Measurements from ENCODE around the gene SLC15A5.

Gene SLC15A5

DNA sequence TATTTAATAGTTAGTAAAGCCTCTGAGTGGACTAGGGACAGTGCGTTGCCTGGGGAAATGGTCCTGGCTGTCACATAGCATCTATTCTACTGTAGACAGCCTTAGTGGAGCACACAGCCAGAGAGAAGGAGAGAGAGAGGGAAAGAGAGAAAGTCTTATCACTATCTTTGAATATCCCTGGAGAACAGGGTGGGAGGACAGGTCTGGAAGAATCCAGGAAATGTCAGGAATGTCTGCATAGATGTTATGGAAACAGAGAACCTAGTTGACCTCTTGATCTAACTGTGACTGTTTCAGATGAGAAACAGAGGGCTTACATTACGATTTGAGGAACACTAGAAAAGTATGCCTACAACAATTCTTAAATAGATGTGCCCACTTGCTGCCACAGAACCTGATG is 92.8 kb downstream of the SLC15A5 start:
- DNase-seq (ENCODE audit: low read depth in 3 of 3, low spot score in 1 of 3): no peak

DNA sequence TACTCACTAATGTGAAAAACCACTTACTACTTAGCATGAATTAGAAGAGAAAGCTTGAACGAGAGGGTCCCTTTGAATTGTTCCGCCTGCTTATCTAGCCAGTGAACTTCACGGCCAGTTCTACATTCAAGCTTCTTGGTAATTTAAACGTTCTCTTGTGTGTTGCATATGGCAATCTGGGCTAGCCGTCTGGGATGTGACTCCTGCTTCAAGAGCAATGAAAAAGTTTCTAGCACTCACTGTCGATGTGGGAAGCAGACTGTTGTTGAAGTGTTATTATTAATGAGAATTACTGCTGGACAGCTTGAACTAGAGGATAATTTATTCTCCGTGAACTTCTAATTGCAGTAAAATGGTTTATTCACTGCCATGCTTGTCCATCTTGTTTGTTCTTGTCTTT is 93.9 kb downstream of the SLC15A5 start:
- DNase-seq (ENCODE audit: low read depth in 3 of 3, low spot score in 1 of 3): no peak

GRCh38 chr12:16175840-16176239 is 101.6 kb downstream of the SLC15A5 start:
- no peak for DNase-seq (ENCODE audit: low read depth in 3 of 3, low spot score in 1 of 3)

DNA sequence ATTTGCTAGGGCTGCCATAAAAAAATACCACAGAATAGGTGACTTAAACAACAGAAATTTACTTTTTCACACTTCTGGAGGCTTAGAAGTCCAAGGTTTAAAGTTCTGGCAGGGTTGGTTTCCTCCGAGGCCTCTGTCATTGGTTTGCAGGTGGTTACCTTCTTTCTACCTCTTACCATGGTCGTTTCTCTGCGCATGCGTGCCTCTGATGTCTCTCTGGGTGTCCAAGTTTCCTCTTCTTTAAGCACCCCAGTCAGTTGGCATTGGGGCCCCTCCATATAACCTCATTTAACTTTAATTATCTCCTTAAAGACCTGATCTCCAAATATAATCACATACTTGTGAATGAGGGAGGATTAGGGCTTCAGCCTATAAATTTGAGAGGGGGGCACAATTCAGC is 103.2 kb downstream of the SLC15A5 start:
- no peak for DNase-seq (ENCODE audit: low read depth in 3 of 3, low spot score in 1 of 3)

DNA sequence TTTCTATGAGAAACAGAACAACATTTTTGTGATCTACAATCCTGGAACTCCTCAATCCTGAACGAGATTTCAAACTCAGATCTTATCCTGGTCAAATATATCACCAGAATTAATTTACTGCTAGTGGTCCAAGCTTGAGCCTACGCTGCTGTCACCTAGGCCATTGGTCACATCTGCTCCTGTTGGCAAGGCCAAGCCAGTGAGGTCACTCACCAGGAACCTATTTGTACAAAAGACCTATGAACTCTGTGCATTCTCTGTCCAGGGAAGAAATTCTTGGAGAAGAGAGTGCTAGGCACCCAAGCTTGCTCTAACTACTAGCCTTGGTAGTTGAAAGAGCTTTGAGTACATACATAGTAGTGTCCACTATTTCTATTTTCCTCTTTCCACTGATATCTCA is 106.1 kb downstream of the SLC15A5 start:
- DNase-seq (ENCODE audit: low read depth in 3 of 3, low spot score in 1 of 3): no peak

- DNase-seq (ENCODE audit: low read depth in 3 of 3, low spot score in 1 of 3): no peak
Measured at GRCh38 chr12:16168078-16168477, 109.4 kb downstream of the SLC15A5 start.

DNA sequence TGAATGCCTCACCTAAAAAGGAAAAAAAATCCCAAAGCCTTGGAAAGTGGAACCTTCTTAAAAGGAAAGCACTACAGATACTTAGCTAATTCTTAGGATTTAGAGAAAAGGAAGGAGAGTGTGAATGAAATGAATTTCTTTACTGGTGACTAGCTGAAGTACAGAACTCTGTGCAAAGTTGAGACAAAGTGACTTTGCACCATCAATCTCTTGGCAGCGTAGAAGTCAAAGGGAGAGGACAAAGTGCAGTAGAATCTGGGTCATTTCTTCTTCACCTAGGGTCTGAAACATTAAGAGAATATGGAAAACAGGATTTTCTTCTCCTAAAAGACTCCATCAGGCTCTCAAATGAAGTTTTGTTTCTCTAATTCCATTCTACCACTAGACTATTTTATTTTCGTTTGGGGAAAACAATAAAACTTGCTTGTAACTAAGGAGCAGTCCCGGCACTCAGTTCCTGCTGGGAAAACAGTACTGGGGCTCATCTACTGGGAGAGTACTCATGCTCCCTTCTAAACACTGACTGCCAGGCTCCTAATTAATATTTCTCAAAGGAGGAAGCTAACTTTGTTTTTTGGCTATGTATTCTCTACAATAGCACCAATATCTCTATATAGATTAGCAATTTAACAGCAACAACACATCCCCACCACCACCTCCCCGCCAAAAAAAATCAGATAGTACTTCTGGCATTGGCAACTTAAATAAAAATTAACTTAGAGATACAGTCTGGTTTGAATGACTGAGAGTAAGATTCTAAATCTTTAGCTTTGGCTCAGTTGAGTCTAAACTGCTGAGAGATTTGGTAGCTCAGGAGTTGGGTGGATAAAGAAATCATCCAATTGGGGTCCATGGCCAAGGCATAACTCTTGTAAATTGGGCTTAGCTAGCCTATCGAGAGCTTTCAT is 110.7 kb downstream of the SLC15A5 start:
- DNase-seq (ENCODE audit: low read depth in 3 of 3, low spot score in 1 of 3): no peak

DNA sequence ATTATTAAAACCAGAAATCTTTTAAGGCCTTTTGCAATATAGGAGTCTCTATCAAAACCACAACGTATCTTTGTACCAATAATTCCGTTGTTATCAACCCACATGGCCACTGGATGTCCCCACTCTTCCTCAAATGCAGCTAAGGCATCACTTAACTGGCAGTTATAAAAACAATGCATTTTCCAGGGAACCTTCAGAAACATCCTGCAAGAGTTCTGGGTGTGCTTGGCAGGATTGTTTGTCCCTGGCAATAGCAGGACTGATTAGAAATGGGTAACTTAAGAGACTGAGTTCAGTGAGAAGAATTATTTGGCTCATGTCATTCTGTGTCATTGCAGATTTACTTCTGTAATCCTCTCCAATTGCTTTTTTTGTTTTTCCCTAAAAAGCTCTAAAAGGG is 112.0 kb downstream of the SLC15A5 start:
- DNase-seq (ENCODE audit: low read depth in 3 of 3, low spot score in 1 of 3): no peak

DNA sequence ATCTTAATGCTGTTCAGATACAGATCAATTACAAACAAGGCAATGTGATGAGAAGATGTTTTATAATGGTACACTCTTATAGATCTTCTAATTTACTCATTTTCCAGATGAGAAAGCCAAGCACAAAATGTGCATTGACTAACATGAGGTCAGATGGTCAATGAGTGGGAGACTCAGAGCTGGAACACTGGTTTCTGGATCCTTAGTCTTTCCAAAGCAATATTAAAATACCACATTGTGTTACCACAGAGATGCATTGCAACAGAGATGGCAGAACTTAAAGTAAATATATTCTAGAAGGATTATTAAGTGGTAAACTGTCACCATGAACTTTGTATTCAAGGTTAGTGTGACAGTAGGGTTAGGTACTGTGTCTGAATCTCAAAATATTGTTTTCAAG is 113.6 kb downstream of the SLC15A5 start:
- DNase-seq (ENCODE audit: low read depth in 3 of 3, low spot score in 1 of 3): no peak

GRCh38 chr12:16163146-16163545 is 114.3 kb downstream of the SLC15A5 start:
- no peak for DNase-seq (ENCODE audit: low read depth in 3 of 3, low spot score in 1 of 3)

DNA sequence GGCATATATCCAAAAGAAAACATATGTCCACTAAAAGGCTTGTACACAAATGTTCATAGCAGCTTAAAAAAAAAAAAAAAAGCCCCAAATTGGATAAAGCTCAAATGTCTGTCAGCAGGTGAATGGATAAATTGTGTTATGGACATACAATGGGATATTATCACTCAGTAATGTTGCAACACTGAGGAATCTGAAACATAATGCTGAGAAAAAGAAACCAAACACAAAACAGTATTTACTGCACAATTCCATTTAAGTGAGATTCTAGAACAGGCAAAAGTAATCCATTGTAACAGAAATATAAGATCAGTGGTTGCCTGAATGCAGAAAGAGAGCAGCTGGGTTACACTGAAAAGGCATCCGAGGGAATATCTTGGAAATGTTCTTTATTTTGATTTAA is 117.9 kb downstream of the SLC15A5 start:
- no peak for DNase-seq (ENCODE audit: low read depth in 3 of 3, low spot score in 1 of 3)

DNA sequence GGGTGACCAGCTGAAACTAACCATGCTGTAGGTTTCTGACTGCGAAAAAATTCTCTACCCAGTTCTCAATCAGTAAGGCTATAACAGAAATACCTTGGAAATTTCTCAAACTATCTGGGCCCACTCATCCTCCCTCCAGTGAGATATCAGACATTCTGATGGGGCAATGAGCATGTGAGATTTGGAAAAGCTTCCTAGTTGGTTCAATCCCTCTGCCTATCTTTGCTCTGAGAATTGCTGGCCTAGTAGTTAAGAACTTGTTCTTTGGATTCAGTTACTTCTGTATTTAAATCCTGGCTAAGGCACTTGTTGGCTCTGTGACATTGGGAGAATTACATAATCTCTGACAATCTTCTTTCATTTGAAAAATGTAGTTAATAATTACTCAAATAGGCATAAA is 119.4 kb downstream of the SLC15A5 start:
- no peak for DNase-seq (ENCODE audit: low read depth in 3 of 3, low spot score in 1 of 3)

DNA sequence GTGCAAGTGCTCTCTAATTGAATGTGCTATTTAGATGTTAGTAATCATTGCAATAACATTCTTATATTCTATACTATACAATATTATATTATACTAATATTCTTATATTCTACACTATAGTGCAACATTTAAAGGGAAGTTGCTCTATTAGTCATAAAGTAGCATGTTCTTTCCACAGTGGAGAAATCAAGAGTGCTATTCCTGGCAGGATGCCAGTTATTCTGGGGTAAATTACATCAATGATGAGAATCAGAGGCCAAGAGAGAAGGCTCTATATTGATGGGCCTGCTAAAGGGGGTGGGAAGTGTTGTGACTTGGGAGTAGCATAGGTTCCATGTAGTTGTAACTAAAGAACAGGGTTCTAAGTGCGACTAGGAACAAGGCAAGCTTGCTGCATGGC is 121.5 kb downstream of the SLC15A5 start:
- DNase-seq (ENCODE audit: low read depth in 3 of 3, low spot score in 1 of 3): no peak

- no peak for DNase-seq (ENCODE audit: low read depth in 3 of 3, low spot score in 1 of 3)
Measured at GRCh38 chr12:16154990-16155389, 122.5 kb downstream of the SLC15A5 start.

DNA sequence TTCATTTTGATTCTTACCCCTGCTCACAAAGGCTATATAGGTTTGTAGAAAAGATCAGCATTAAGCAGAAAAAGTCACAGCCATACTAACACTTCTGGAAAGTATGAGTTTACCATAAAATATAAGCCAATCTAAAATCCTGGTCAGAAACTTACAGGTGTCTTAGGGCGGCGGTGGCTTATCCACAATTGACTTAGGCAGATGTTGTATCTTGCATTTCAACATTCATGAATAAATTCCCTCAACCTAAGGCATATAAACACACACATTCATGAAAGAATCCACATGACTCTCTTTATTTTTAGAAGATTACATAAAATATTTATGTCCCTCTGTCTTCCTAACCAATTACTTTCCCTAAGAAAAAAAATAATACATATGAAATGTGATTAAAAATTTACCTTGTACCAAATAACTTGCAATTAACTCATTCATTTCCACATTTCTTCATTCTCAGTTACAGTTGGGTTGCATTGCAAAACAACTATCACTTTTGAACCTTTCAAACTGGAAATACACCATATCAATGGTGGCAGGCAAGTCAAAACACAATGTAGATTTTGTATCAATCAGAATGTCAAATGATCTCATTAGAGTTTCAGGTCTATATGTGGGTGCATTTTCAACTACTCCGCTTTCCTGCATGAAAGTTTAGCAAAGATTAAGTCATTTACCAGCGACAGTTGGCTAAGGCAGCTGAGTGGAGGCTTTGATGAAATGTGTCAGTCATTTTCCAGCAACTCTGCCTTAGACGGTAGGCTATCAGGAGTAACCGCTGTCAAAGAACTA is 124.4 kb downstream of the SLC15A5 start:
- no peak for DNase-seq (ENCODE audit: low read depth in 3 of 3, low spot score in 1 of 3)

GRCh38 chr12:16150276-16150675 is 127.2 kb downstream of the SLC15A5 start:
- no peak for DNase-seq (ENCODE audit: low read depth in 3 of 3, low spot score in 1 of 3)

DNA sequence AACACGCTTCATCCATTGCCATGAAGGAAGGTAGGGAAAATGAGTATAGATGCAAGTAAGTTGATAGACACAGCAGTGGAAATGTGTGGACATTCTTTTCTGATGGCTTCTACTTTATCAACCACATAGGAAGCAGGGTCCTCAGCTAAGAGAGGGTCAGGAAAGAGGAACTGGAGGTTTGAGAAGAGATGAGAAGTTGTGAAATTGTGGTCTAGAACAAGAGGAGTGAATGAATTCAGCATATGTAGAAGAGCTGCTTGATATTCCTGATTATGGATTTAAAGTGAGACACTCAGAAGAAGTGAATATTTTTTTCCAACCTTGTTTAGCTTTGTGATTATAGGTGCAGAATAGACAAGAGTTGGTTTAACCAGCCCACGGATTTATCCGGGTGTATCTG is 128.5 kb downstream of the SLC15A5 start:
- DNase-seq (ENCODE audit: low read depth in 3 of 3, low spot score in 1 of 3): no peak

All from stimulated activated CD4-positive, alpha-beta T cell treated with anti-CD3 and anti-CD28 coated beads, TNF-alpha, amount 100 ng/mL, for 1 hour (primary cell).